MM.1S (cell line): ENCODE data around the gene ZNF248.

ENCODE experiments used
- DNase-seq: peaks from one replicate; pipeline ENCODE4 v3.0.0-alpha.2; 2015
- H2AFZ ChIP-seq: fragments of 300-600 bp; sonication (generic); 2 replicates; pipeline ENCODE4 v1.6.0; 2016; ENCODE audit warnings: antibody characterized with exemption, low read length
- H3F3A ChIP-seq: fragments of 300-600 bp; sonication (generic); 2 replicates; pipeline ENCODE4 v1.6.1; 2016; ENCODE audit warnings: mild to moderate bottlenecking, antibody characterized with exemption, low read length, moderate library complexity, mixed read lengths; ENCODE audit not compliant: insufficient read depth
- H3K27ac ChIP-seq: fragments of 300-600 bp; sonication (generic); 2 replicates; pipeline ENCODE4 v1.5.1; 2016; ENCODE audit warnings: mild to moderate bottlenecking, low read length
- H3K27me3 ChIP-seq: fragments of 300-600 bp; sonication (generic); replicated peaks from 2 replicates; pipeline ENCODE4 v1.6.0; 2016; ENCODE audit warnings: low read length; ENCODE audit not compliant: insufficient read depth
- H3K36me3 ChIP-seq: fragments of 300-600 bp; sonication (generic); replicated peaks from 2 replicates; pipeline ENCODE4 v1.6.1; 2016; ENCODE audit warnings: mild to moderate bottlenecking, low read length, mixed read lengths; ENCODE audit not compliant: insufficient read depth
- H3K4me1 ChIP-seq: fragments of 300-600 bp; sonication (generic); 2 replicates; pipeline ENCODE4 v1.6.1; 2016; ENCODE audit warnings: low read length, mixed read lengths
- H3K4me2 ChIP-seq: fragments of 300-600 bp; sonication (generic); 2 replicates; pipeline ENCODE4 v1.6.0; 2016; ENCODE audit warnings: low read depth, low read length
- H3K4me3 ChIP-seq: fragments of 300-600 bp; sonication (generic); 2 replicates; pipeline ENCODE4 v1.5.1; 2016; ENCODE audit warnings: low read length, mixed read lengths
- H3K79me2 ChIP-seq: fragments of 300-600 bp; sonication (generic); 2 replicates; pipeline ENCODE4 v1.6.1; 2016; ENCODE audit warnings: mixed run types, low read length, mixed read lengths
- H3K9ac ChIP-seq: fragments of 300-600 bp; sonication (generic); 2 replicates; pipeline ENCODE4 v1.6.1; 2016; ENCODE audit warnings: low read length, mixed read lengths
- H3K9me2 ChIP-seq: fragments of 300-600 bp; sonication (generic); replicated peaks from 2 replicates; pipeline ENCODE4 v1.6.1; 2016; ENCODE audit warnings: mild to moderate bottlenecking, low read length, mixed read lengths; ENCODE audit not compliant: insufficient read depth
- H3K9me3 ChIP-seq: fragments of 300-600 bp; sonication (generic); replicated peaks from 2 replicates; pipeline ENCODE4 v1.6.1; 2016; ENCODE audit warnings: mild to moderate bottlenecking, low read length, mixed read lengths; ENCODE audit not compliant: insufficient read depth
- H4K20me1 ChIP-seq: fragments of 300-600 bp; sonication (generic); 2 replicates; pipeline ENCODE4 v1.6.1; 2016; ENCODE audit warnings: mild to moderate bottlenecking, low read length, moderate library complexity, mixed read lengths; ENCODE audit not compliant: insufficient read depth
- EZH2 ChIP-seq: fragments of 300-600 bp; sonication (generic); optimal IDR thresholded peaks from 2 replicates; pipeline ENCODE3; 2017; ENCODE audit warnings: low read depth, mild to moderate bottlenecking, antibody characterized with exemption, low read length, mixed read lengths
- EZH2phosphoT487 ChIP-seq: fragments of 300-600 bp; sonication (generic); IDR thresholded peaks from 2 replicates; pipeline ENCODE4 v1.6.1; 2018; ENCODE audit warnings: antibody characterized with exemption, low read length
- TF ChIP-seq, protein P1 (sequence below): fragments of 300-600 bp; sonication (generic); IDR thresholded peaks from 2 replicates; pipeline ENCODE4 v1.5.1; 2016; ENCODE audit warnings: antibody characterized with exemption, low read length, mixed read lengths

The ZNF248 gene

GRCh38 chr10:37812290-37812689, 45.1 kb downstream of the ZNF248 start:
- H3K27ac ChIP-seq = no peak overlapping the region
- H3K9me2 ChIP-seq = no peaks in the 10 kb centered on the region
- H3K36me3 ChIP-seq = no peaks in the 10 kb centered on the region
- H3K79me2 ChIP-seq = no peaks in the 10 kb centered on the region
- no peaks in the 10 kb centered on the region for H3K4me1 ChIP-seq
- H3K4me2 ChIP-seq = no peak overlapping the region
- no peaks in the 10 kb centered on the region for H4K20me1 ChIP-seq
- no peak overlapping the region for H3K9ac ChIP-seq
- no peaks in the 10 kb centered on the region for H3K9me3 ChIP-seq
- H3K27me3 ChIP-seq = no peaks in the 10 kb centered on the region
- H3F3A ChIP-seq = no peaks in the 10 kb centered on the region
- H2AFZ ChIP-seq = no peak overlapping the region
- no peak for DNase-seq
- H3K4me3 ChIP-seq = no peak overlapping the region
- no peak for TF ChIP-seq EZH2
- no peak for TF ChIP-seq EZH2phosphoT487
- TF ChIP-seq, protein P1, sequence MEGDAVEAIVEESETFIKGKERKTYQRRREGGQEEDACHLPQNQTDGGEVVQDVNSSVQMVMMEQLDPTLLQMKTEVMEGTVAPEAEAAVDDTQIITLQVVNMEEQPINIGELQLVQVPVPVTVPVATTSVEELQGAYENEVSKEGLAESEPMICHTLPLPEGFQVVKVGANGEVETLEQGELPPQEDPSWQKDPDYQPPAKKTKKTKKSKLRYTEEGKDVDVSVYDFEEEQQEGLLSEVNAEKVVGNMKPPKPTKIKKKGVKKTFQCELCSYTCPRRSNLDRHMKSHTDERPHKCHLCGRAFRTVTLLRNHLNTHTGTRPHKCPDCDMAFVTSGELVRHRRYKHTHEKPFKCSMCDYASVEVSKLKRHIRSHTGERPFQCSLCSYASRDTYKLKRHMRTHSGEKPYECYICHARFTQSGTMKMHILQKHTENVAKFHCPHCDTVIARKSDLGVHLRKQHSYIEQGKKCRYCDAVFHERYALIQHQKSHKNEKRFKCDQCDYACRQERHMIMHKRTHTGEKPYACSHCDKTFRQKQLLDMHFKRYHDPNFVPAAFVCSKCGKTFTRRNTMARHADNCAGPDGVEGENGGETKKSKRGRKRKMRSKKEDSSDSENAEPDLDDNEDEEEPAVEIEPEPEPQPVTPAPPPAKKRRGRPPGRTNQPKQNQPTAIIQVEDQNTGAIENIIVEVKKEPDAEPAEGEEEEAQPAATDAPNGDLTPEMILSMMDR = no peak

DNA sequence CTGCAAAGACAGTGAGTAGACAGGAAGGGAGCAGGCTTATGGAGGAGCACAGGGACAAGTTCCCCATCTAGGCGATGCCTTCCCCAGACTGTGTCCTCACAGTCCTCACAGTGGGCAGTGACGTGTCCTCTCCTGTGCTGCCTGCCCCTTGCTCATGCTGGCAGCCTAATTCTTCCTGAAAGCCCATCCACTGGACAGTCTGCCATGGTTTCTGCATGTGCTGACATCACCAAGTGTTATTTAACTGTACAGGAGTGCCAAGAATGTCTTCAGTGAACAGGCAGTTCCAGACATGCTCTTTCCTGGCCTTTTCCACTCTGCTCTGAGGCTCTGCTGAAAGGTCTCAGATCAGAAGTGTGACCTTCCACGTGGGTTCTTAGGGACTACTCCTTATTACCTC, 54.1 kb downstream of the ZNF248 start:
- no peak for DNase-seq

DNA sequence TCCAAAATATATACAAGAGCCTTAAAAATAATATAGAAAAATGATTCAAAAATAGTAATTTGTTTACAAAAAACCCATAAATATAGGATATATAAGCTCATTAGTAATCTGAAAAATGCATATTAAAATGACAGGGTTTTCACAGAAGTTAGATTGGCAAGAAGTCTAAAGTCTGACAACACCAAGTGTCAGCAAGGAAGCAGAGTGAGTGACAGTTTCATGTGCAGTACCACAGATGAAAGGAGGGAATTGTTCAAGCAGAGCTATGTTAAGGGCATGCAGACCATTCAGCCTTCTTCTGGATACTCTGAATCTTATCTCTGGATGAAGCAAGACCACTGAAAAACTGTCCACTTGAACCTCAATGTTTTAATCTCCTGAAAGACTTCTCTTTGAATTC, 55.9 kb downstream of the ZNF248 start:
- H3K9me3 ChIP-seq = no peaks in the 10 kb centered on the region
- H4K20me1 ChIP-seq = no peaks in the 10 kb centered on the region
- DNase-seq = no peak
- H3K4me1 ChIP-seq = no peaks in the 10 kb centered on the region
- no peak overlapping the region for H3K9ac ChIP-seq
- no peak overlapping the region for H3K4me3 ChIP-seq
- H3F3A ChIP-seq = no peaks in the 10 kb centered on the region
- no peaks in the 10 kb centered on the region for H3K27me3 ChIP-seq
- no peaks in the 10 kb centered on the region for H3K79me2 ChIP-seq
- H3K36me3 ChIP-seq = no peaks in the 10 kb centered on the region
- no peak overlapping the region for H2AFZ ChIP-seq
- no peaks in the 10 kb centered on the region for H3K9me2 ChIP-seq
- no peak overlapping the region for H3K27ac ChIP-seq
- TF ChIP-seq, protein P1 = no peak
- TF ChIP-seq EZH2 (no peak), EZH2phosphoT487 (no peak)
- no peak overlapping the region for H3K4me2 ChIP-seq

More for the DNA sequence above, 54.1 kb downstream of the ZNF248 start:
- no peak overlapping the region for H3K27ac ChIP-seq
- H3K27me3 ChIP-seq = no peaks in the 10 kb centered on the region
- no peaks in the 10 kb centered on the region for H3K36me3 ChIP-seq
- H3K9me3 ChIP-seq = no peaks in the 10 kb centered on the region
- no peak overlapping the region for H2AFZ ChIP-seq
- H3F3A ChIP-seq = no peaks in the 10 kb centered on the region
- H3K9ac ChIP-seq = no peak overlapping the region
- no peaks in the 10 kb centered on the region for H3K9me2 ChIP-seq
- TF ChIP-seq EZH2phosphoT487 (no peak), EZH2 (no peak)
- TF ChIP-seq, protein P1 = no peak
- no peak overlapping the region for H3K4me3 ChIP-seq
- H3K4me1 ChIP-seq = no peaks in the 10 kb centered on the region
- no peaks in the 10 kb centered on the region for H3K79me2 ChIP-seq
- no peak overlapping the region for H3K4me2 ChIP-seq
- H4K20me1 ChIP-seq = no peaks in the 10 kb centered on the region
